ENCODE measurements around the gene STK39.
A peak's percentile ranks its signal among the peaks of the same experiment; 100 is the strongest.
"Not testable (repeated sequence)": the region's sequence is repeated elsewhere in the genome, so short reads cannot be mapped to it uniquely, and the experiment has no call there.

The STK39 gene

GRCh38 chr2:168247341-168248261 lies at the start of gene STK39:
Gene STK39, minus strand, starts transcription at chr2:168247595. Its CDS starts 160 bp downstream, at chr2:168247435.
- peak within 1 kb of the TSS; percentile 53 for H3K9ac ChIP-seq (ENCODE audit: low read length)
- H3K27me3 ChIP-seq (ENCODE audit: control insufficient read depth in 1 of 2, insufficient read depth in 2 of 2, low read length in 2 of 2) = no peaks in the 10 kb centered on the region
- H3K27ac ChIP-seq (ENCODE audit: low read depth, low read length) = peak within 1 kb of the TSS; percentile 76
- no peaks in the 10 kb centered on the region for H3K9me3 ChIP-seq (ENCODE audit: low read length)
- peaks cover 7% of the 10 kb centered on the region for H3K4me1 ChIP-seq (ENCODE audit: insufficient read depth, low read length)
- peak within 1 kb of the TSS; percentile 72 to 84 for H3K4me3 ChIP-seq (ENCODE audit: low read depth in 1 of 2, low read length in 2 of 2)
- H3K36me3 ChIP-seq (ENCODE audit: insufficient read depth, low read length) = no peaks in the 10 kb centered on the region

- Histone ChIP-seq H3K4me1 (ENCODE audit: insufficient read depth, low read length) (no peaks in the 10 kb centered on the region), H3K9me3 (ENCODE audit: low read length) (no peaks in the 10 kb centered on the region), H3K27ac (ENCODE audit: low read depth, low read length) (no peak overlapping the region), H3K36me3 (ENCODE audit: insufficient read depth, low read length) (no peaks in the 10 kb centered on the region), H3K4me3 (ENCODE audit: low read depth in 1 of 2, low read length in 2 of 2) (no peak overlapping the region), H3K27me3 (ENCODE audit: control insufficient read depth in 1 of 2, insufficient read depth in 2 of 2, low read length in 2 of 2) (no peaks in the 10 kb centered on the region), H3K9ac (ENCODE audit: low read length) (no peak overlapping the region)
Observed at GRCh38 chr2:168295051-168295450, 47.7 kb upstream of the STK39 start.

- H3K9ac ChIP-seq (ENCODE audit: low read length) = no peak overlapping the region
- no peak overlapping the region for H3K27ac ChIP-seq (ENCODE audit: low read depth, low read length)
- no peaks in the 10 kb centered on the region for H3K27me3 ChIP-seq (ENCODE audit: control insufficient read depth in 1 of 2, insufficient read depth in 2 of 2, low read length in 2 of 2)
- H3K4me1 ChIP-seq (ENCODE audit: insufficient read depth, low read length) = no peaks in the 10 kb centered on the region
- H3K9me3 ChIP-seq (ENCODE audit: low read length) = no peaks in the 10 kb centered on the region
- H3K4me3 ChIP-seq (ENCODE audit: low read depth in 1 of 2, low read length in 2 of 2) = no peak overlapping the region
- no peaks in the 10 kb centered on the region for H3K36me3 ChIP-seq (ENCODE audit: insufficient read depth, low read length)
Observed at GRCh38 chr2:168294409-168294808, 47.0 kb upstream of the STK39 start.

- H3K36me3 ChIP-seq (ENCODE audit: insufficient read depth, low read length) = no peaks in the 10 kb centered on the region
- no peak overlapping the region for H3K9ac ChIP-seq (ENCODE audit: low read length)
Observed at GRCh38 chr2:168293766-168294165, 46.4 kb upstream of the STK39 start.

GRCh38 chr2:168290391-168290790 lies 43.0 kb upstream of the STK39 start:
- no peaks in the 10 kb centered on the region for H3K9me3 ChIP-seq (ENCODE audit: low read length)
- no peak overlapping the region for H3K9ac ChIP-seq (ENCODE audit: low read length)
- no peak overlapping the region for H3K27ac ChIP-seq (ENCODE audit: low read depth, low read length)
- H3K4me3 ChIP-seq (ENCODE audit: low read depth in 1 of 2, low read length in 2 of 2) = no peak overlapping the region
- no peaks in the 10 kb centered on the region for H3K4me1 ChIP-seq (ENCODE audit: insufficient read depth, low read length)
- H3K36me3 ChIP-seq (ENCODE audit: insufficient read depth, low read length) = no peaks in the 10 kb centered on the region
- no peaks in the 10 kb centered on the region for H3K27me3 ChIP-seq (ENCODE audit: control insufficient read depth in 1 of 2, insufficient read depth in 2 of 2, low read length in 2 of 2)

More at GRCh38 chr2:168293766-168294165, 46.4 kb upstream of the STK39 start:
- Histone ChIP-seq H3K27me3 (ENCODE audit: control insufficient read depth in 1 of 2, insufficient read depth in 2 of 2, low read length in 2 of 2) (no peaks in the 10 kb centered on the region), H3K4me1 (ENCODE audit: insufficient read depth, low read length) (no peaks in the 10 kb centered on the region), H3K27ac (ENCODE audit: low read depth, low read length) (no peak overlapping the region), H3K4me3 (ENCODE audit: low read depth in 1 of 2, low read length in 2 of 2) (no peak overlapping the region), H3K9me3 (ENCODE audit: low read length) (no peaks in the 10 kb centered on the region)

GRCh38 chr2:168289880-168290279 lies 42.5 kb upstream of the STK39 start:
- H3K27me3 ChIP-seq (ENCODE audit: control insufficient read depth in 1 of 2, insufficient read depth in 2 of 2, low read length in 2 of 2) = no peaks in the 10 kb centered on the region
- H3K36me3 ChIP-seq (ENCODE audit: insufficient read depth, low read length) = no peaks in the 10 kb centered on the region
- no peak overlapping the region for H3K27ac ChIP-seq (ENCODE audit: low read depth, low read length)
- H3K4me1 ChIP-seq (ENCODE audit: insufficient read depth, low read length) = no peaks in the 10 kb centered on the region
- H3K9me3 ChIP-seq (ENCODE audit: low read length) = no peaks in the 10 kb centered on the region
- no peak overlapping the region for H3K4me3 ChIP-seq (ENCODE audit: low read depth in 1 of 2, low read length in 2 of 2)
- H3K9ac ChIP-seq (ENCODE audit: low read length) = no peak overlapping the region

- Histone ChIP-seq H3K36me3 (ENCODE audit: insufficient read depth, low read length) (no peaks in the 10 kb centered on the region), H3K4me3 (ENCODE audit: low read depth in 1 of 2, low read length in 2 of 2) (no peak overlapping the region), H3K9me3 (ENCODE audit: low read length) (no peaks in the 10 kb centered on the region), H3K9ac (ENCODE audit: low read length) (no peak overlapping the region), H3K27me3 (ENCODE audit: control insufficient read depth in 1 of 2, insufficient read depth in 2 of 2, low read length in 2 of 2) (no peaks in the 10 kb centered on the region), H3K27ac (ENCODE audit: low read depth, low read length) (no peak overlapping the region), H3K4me1 (ENCODE audit: insufficient read depth, low read length) (no peaks in the 10 kb centered on the region)
Observed at GRCh38 chr2:168286535-168286934, 39.1 kb upstream of the STK39 start.

- H3K36me3 ChIP-seq (ENCODE audit: insufficient read depth, low read length) = no peaks in the 10 kb centered on the region
- no peak overlapping the region for H3K4me3 ChIP-seq (ENCODE audit: low read depth in 1 of 2, low read length in 2 of 2)
- no peaks in the 10 kb centered on the region for H3K4me1 ChIP-seq (ENCODE audit: insufficient read depth, low read length)
- no peaks in the 10 kb centered on the region for H3K9me3 ChIP-seq (ENCODE audit: low read length)
- no peak overlapping the region for H3K9ac ChIP-seq (ENCODE audit: low read length)
- H3K27me3 ChIP-seq (ENCODE audit: control insufficient read depth in 1 of 2, insufficient read depth in 2 of 2, low read length in 2 of 2) = no peaks in the 10 kb centered on the region
- no peak overlapping the region for H3K27ac ChIP-seq (ENCODE audit: low read depth, low read length)
Observed at GRCh38 chr2:168278424-168278888, 31.1 kb upstream of the STK39 start.

- Histone ChIP-seq H3K27ac (ENCODE audit: low read depth, low read length) (no peak overlapping the region), H3K36me3 (ENCODE audit: insufficient read depth, low read length) (no peaks in the 10 kb centered on the region)
Observed at GRCh38 chr2:168277276-168277675, 29.9 kb upstream of the STK39 start.

GRCh38 chr2:168272225-168272624 lies 24.8 kb upstream of the STK39 start:
- Histone ChIP-seq H3K4me3 (ENCODE audit: low read depth in 1 of 2, low read length in 2 of 2) (no peak overlapping the region), H3K36me3 (ENCODE audit: insufficient read depth, low read length) (no peaks in the 10 kb centered on the region), H3K9me3 (ENCODE audit: low read length) (no peaks in the 10 kb centered on the region)

More at GRCh38 chr2:168277276-168277675, 29.9 kb upstream of the STK39 start:
- H3K9me3 ChIP-seq (ENCODE audit: low read length) = no peaks in the 10 kb centered on the region
- H3K9ac ChIP-seq (ENCODE audit: low read length) = no peak overlapping the region
- H3K27me3 ChIP-seq (ENCODE audit: control insufficient read depth in 1 of 2, insufficient read depth in 2 of 2, low read length in 2 of 2) = no peaks in the 10 kb centered on the region
- H3K4me3 ChIP-seq (ENCODE audit: low read depth in 1 of 2, low read length in 2 of 2) = no peak overlapping the region
- no peaks in the 10 kb centered on the region for H3K4me1 ChIP-seq (ENCODE audit: insufficient read depth, low read length)

GRCh38 chr2:168262926-168263325 lies 15.5 kb upstream of the STK39 start:
- H3K9ac ChIP-seq (ENCODE audit: low read length); H3K4me1 ChIP-seq (ENCODE audit: insufficient read depth, low read length); H3K27ac ChIP-seq (ENCODE audit: low read depth, low read length); H3K4me3 ChIP-seq (ENCODE audit: low read depth in 1 of 2, low read length in 2 of 2); H3K36me3 ChIP-seq (ENCODE audit: insufficient read depth, low read length); H3K9me3 ChIP-seq (ENCODE audit: low read length); H3K27me3 ChIP-seq (ENCODE audit: control insufficient read depth in 1 of 2, insufficient read depth in 2 of 2, low read length in 2 of 2): not testable (repeated sequence)

More at GRCh38 chr2:168272225-168272624, 24.8 kb upstream of the STK39 start:
- no peaks in the 10 kb centered on the region for H3K4me1 ChIP-seq (ENCODE audit: insufficient read depth, low read length)
- no peak overlapping the region for H3K27ac ChIP-seq (ENCODE audit: low read depth, low read length)
- H3K27me3 ChIP-seq (ENCODE audit: control insufficient read depth in 1 of 2, insufficient read depth in 2 of 2, low read length in 2 of 2) = no peaks in the 10 kb centered on the region
- no peak overlapping the region for H3K9ac ChIP-seq (ENCODE audit: low read length)

- H3K9me3 ChIP-seq (ENCODE audit: low read length) = no peaks in the 10 kb centered on the region
- H3K27ac ChIP-seq (ENCODE audit: low read depth, low read length) = no peak overlapping the region
- H3K4me1 ChIP-seq (ENCODE audit: insufficient read depth, low read length) = no peaks in the 10 kb centered on the region
- H3K36me3 ChIP-seq (ENCODE audit: insufficient read depth, low read length) = no peaks in the 10 kb centered on the region
- H3K4me3 ChIP-seq (ENCODE audit: low read depth in 1 of 2, low read length in 2 of 2) = no peak overlapping the region
- H3K27me3 ChIP-seq (ENCODE audit: control insufficient read depth in 1 of 2, insufficient read depth in 2 of 2, low read length in 2 of 2) = no peaks in the 10 kb centered on the region
- H3K9ac ChIP-seq (ENCODE audit: low read length) = no peak overlapping the region
Observed at GRCh38 chr2:168256448-168256847, 9.1 kb upstream of the STK39 start.

Data from muscle layer of colon (tissue), 2 donors.